ENCODE measurements around the gene DGKK. TPM values are rescaled to one million over a fixed set of nuclear protein-coding genes. Genes with fewer than 3 reads are reported as not detected.

DGKK gene
- total RNA-seq, 1 donor from 2014 or later, result not detected

GRCh38 chrX:50428174-50428573 is 42.5 kb downstream of the DGKK start:
- DNase-seq, result no peak

- no peak for DNase-seq
These were observed 62.6 kb downstream of the DGKK start for GRCh38 chrX:50407976-50408375.

GRCh38 chrX:50403903-50404302 is 66.7 kb downstream of the DGKK start:
- DNase-seq, result no peak

- no peak for DNase-seq
These were observed 67.7 kb downstream of the DGKK start for GRCh38 chrX:50402886-50403285.

GRCh38 chrX:50393902-50394301 is 76.7 kb downstream of the DGKK start:
- no peak for DNase-seq

- DNase-seq, result no peak
These were observed 84.1 kb downstream of the DGKK start for GRCh38 chrX:50386520-50386919.

- DNase-seq, result no peak
These were observed 88.8 kb downstream of the DGKK start for GRCh38 chrX:50381729-50382415.

GRCh38 chrX:50375481-50376267 is 95.0 kb downstream of the DGKK start:
- no peak for DNase-seq

GRCh38 chrX:50372966-50373365 is 97.7 kb downstream of the DGKK start:
- DNase-seq, result no peak

- DNase-seq, result no peak
These were observed 126.7 kb downstream of the DGKK start for GRCh38 chrX:50343917-50344316.

- no peak for DNase-seq
These were observed 137.3 kb downstream of the DGKK start for GRCh38 chrX:50333308-50333707.

GRCh38 chrX:50332668-50333067 is 138.0 kb downstream of the DGKK start:
- DNase-seq, result peak; percentile 0

- no peak for DNase-seq
These were observed 143.4 kb downstream of the DGKK start for GRCh38 chrX:50327235-50327634.

Data from dermis blood vessel endothelial cell (primary cell).